ENCODE measurements around the gene POU3F1. TPM values are rescaled to one million over a fixed set of nuclear protein-coding genes. Genes with fewer than 3 reads are reported as not detected.

POU3F1 gene
- total RNA-seq, 1 donor from 2014 or later: 6.1 TPM

DNA sequence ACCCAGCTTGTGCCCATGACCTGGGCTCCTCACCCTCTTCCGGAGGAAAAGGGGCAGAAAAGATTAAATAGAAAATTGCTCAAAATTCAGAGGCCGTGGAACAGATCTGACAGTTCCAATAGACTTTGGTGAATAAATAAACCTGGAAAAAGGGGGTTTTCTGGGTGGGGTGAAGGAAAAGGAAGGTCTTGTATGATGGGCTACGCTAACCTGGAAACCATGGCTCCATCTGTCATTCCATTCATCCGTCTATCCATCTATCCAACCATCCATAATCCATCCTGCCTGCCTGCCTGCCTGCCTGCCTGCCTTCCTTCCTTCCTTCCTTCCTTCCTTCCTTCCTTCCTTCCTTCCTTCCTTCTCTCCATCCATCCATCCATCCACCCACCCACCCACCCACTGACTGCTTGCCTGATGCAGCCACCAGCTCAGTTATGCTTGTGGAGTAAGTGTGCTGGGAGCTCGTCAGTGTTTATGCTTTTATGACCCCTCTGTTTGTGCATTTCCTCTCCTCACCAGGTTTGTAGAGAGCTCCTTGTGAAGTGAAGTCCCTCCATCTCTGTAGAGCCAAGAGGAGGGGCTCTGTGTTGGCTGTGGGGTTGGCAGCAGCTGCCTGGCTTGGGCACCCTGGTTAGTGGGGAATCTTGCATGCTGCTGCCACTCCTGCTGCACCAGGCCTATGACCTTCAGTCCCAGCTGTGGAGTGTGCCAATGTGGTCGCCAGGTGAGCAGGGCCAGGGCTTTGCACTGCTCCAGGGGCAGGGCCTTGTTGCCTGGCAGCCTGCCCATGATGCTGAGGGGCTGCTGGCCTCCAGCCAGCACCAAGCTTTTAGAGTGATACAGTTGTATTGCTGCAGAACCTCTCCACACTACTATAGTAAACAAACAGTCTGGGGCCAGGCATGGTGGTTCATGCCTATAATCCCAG is 16.0 kb upstream of the POU3F1 start:
- CTCF ChIA-PET: interaction anchor here (0.9 to 1.9 kb wide), 3 partner anchors 10 to 26 kb away, joined by 3 to 17 read pairs (median 4); partner anchors contain the start of gene POU3F1

DNA sequence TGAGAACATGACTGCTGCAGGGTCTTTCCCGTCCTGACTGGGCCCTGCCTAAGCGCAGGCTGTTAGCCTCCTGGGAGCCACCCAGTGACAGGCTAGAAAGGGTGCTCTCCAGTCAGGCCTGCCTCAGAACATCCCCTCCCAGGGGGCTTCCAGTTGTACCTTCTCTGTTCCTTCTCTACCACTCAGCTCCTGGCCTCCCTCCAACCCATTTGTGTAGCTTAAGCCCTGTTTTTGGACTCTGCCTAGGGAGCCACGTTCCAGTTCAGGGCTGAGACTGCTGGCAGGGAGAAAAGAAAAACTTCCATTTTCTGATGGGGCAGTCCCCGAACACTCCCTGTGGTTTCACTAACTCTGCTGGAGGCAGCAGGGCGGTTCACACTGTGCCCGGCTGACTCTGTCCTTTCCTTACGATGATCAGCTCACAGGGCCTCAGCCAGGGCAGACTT is 15.3 kb upstream of the POU3F1 start:
- no peaks in the 10 kb centered on the region for H3K9me3 Mint-ChIP-seq
- intact Hi-C loops (cut with micrococcal nuclease): loop anchor here (1.0 to 5.0 kb wide), 2 partner anchors 9 to 90 kb away; no protein-coding TSS in a partner anchor
- ChIA-PET POLR2A (interaction anchor here (0.5 to 2.0 kb wide), 9 partner anchors 9 to 517 kb away, joined by 3 to 19 read pairs (median 7); partner anchors contain the start of genes POU3F1 and UTP11), CTCF (interaction anchor here (0.9 to 1.9 kb wide), 3 partner anchors 10 to 27 kb away, joined by 3 to 17 read pairs (median 4); partner anchors contain the start of gene POU3F1)
- peak overlapping the region; percentile 61 for H3K4me3 Mint-ChIP-seq
- TF ChIP-seq, protein P1, sequence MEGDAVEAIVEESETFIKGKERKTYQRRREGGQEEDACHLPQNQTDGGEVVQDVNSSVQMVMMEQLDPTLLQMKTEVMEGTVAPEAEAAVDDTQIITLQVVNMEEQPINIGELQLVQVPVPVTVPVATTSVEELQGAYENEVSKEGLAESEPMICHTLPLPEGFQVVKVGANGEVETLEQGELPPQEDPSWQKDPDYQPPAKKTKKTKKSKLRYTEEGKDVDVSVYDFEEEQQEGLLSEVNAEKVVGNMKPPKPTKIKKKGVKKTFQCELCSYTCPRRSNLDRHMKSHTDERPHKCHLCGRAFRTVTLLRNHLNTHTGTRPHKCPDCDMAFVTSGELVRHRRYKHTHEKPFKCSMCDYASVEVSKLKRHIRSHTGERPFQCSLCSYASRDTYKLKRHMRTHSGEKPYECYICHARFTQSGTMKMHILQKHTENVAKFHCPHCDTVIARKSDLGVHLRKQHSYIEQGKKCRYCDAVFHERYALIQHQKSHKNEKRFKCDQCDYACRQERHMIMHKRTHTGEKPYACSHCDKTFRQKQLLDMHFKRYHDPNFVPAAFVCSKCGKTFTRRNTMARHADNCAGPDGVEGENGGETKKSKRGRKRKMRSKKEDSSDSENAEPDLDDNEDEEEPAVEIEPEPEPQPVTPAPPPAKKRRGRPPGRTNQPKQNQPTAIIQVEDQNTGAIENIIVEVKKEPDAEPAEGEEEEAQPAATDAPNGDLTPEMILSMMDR (IDR thresholded peaks at IDR 0.05): no peak
- no peaks in the 10 kb centered on the region for H3K27me3 Mint-ChIP-seq
- peak; percentile 89 for ATAC-seq (ENCODE audit: low read depth)
- DNase-seq: peak; percentile 33
- peak overlapping the region; percentile 88 for H3K27ac Mint-ChIP-seq
- H3K4me1 Mint-ChIP-seq: peaks cover 30% of the 10 kb centered on the region
- H3K36me3 Mint-ChIP-seq (ENCODE audit: low read depth): no peaks in the 10 kb centered on the region

More for the DNA sequence above, 16.0 kb upstream of the POU3F1 start:
- Mint-ChIP-seq H3K27ac (peak overlapping the region; percentile 88), H3K4me1 (peaks cover 30% of the 10 kb centered on the region), H3K9me3 (no peaks in the 10 kb centered on the region), H3K4me3 (peak overlapping the region; percentile 61), H3K36me3 (ENCODE audit: low read depth) (no peaks in the 10 kb centered on the region), H3K27me3 (no peaks in the 10 kb centered on the region)
- POLR2A ChIA-PET: interaction anchor here (0.5 to 2.0 kb wide), 13 partner anchors 10 to 516 kb away, joined by 3 to 19 read pairs (median 7); partner anchors contain the start of genes POU3F1 and UTP11
- ATAC-seq (ENCODE audit: low read depth) (no peak), DNase-seq (no peak)
- intact Hi-C loops (cut with micrococcal nuclease): loop anchor here (1.0 to 5.0 kb wide), 2 partner anchors 9 to 90 kb away; no protein-coding TSS in a partner anchor
- TF ChIP-seq, protein P1 (IDR thresholded peaks at IDR 0.05): no peak

DNA sequence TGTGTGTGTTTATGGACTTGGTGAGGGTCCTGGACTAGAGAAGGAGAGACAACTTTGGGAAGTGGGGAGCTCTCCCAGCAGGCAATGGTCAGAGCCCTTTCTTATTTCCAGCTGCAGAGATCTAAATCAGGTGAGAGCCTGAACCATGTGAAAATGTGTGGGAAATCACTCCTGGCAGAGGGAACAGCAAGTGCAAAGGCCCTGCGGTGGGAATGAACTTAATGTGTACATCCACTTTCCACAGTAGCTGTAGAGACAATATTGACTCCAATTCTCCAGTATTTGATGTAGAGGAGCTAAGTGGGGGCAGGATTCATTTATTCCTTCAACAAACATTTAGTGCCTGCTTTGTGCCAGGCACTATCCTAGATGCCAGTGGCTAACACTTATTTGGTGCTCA is 14.7 kb upstream of the POU3F1 start:
- TF ChIP-seq, protein P1 (IDR thresholded peaks at IDR 0.05): no peak
- POLR2A ChIA-PET: interaction anchor here (1.3 to 2.0 kb wide), 6 partner anchors 8 to 414 kb away, joined by 4 to 19 read pairs (median 8); partner anchors contain the start of genes POU3F1 and UTP11

DNA sequence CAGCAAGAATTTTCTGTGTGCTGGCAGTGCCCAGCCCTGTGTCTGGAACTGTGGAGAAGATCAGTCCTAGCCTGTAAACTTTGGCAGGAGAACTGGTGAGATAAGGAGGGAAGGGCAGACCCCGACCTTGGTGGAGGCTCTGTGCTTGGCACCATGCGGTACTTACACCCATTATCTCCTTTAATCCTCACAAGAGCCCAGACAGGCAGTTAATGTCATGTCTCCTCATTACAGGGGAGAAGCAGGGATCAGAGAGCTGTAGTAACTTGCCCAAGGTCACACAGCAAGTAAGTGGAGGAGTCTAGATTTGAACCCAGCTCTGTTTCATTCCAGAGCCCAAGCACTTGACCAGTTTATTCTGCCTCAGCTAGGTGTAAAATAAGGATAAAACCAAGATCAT is 13.9 kb upstream of the POU3F1 start:
- TF ChIP-seq, protein P1 (IDR thresholded peaks at IDR 0.05): no peak
- Mint-ChIP-seq H3K9me3 (no peaks in the 10 kb centered on the region), H3K27ac (no peak overlapping the region), H3K27me3 (no peaks in the 10 kb centered on the region), H3K4me1 (peaks cover 30% of the 10 kb centered on the region), H3K4me3 (no peak overlapping the region), H3K36me3 (ENCODE audit: low read depth) (no peaks in the 10 kb centered on the region)
- ChIA-PET POLR2A (no interaction called here), CTCF (no interaction called here)
- DNase-seq (no peak), ATAC-seq (ENCODE audit: low read depth) (no peak)
- intact Hi-C loops (cut with micrococcal nuclease): loop anchor here (5.0 kb wide), 1 partner anchor 92 kb away; no protein-coding TSS in a partner anchor

More for the DNA sequence above, 14.7 kb upstream of the POU3F1 start:
- peaks cover 30% of the 10 kb centered on the region for H3K4me1 Mint-ChIP-seq
- DNase-seq (no peak), ATAC-seq (ENCODE audit: low read depth) (no peak)
- peak overlapping the region; percentile 61 for H3K4me3 Mint-ChIP-seq
- intact Hi-C loops (cut with micrococcal nuclease): loop anchor here (5.0 kb wide), 1 partner anchor 91 kb away; no protein-coding TSS in a partner anchor
- H3K27me3 Mint-ChIP-seq: no peaks in the 10 kb centered on the region
- CTCF ChIA-PET: no interaction called here
- no peaks in the 10 kb centered on the region for H3K36me3 Mint-ChIP-seq (ENCODE audit: low read depth)
- peak overlapping the region; percentile 56 for H3K27ac Mint-ChIP-seq
- H3K9me3 Mint-ChIP-seq: no peaks in the 10 kb centered on the region
